Testis (tissue), 2 donors: Measurements from ENCODE around the gene C16orf90.

ENCODE experiments used
- CTCF ChIP-seq, 3 experiments: fragments of 450-650 bp in 2 of 3; fragments of 200-600 bp in 1 of 3; sonication (generic) in 1 of 3; IDR thresholded peaks; one replicate each; pipeline ENCODE4 v1.5.1; 2016 to 2019; ENCODE audit warnings: antibody characterized with exemption in 3 of 3, mild to moderate bottlenecking in 2 of 3, moderate library complexity in 1 of 3
- POLR2A ChIP-seq: fragments of 450-650 bp; IDR thresholded peaks from one replicate; pipeline ENCODE4 v1.6.1; 2017; ENCODE audit warnings: antibody characterized with exemption, mild to moderate bottlenecking, moderate library complexity

- TF ChIP-seq POLR2A (no peak), CTCF (IDR thresholded peaks at IDR 0.05) (no peak)
Measured at GRCh38 chr16:3511286-3512180, 16.2 kb upstream of the C16orf90 start.
